ENCODE data around the gene KLHL40.

Gene KLHL40

DNA sequence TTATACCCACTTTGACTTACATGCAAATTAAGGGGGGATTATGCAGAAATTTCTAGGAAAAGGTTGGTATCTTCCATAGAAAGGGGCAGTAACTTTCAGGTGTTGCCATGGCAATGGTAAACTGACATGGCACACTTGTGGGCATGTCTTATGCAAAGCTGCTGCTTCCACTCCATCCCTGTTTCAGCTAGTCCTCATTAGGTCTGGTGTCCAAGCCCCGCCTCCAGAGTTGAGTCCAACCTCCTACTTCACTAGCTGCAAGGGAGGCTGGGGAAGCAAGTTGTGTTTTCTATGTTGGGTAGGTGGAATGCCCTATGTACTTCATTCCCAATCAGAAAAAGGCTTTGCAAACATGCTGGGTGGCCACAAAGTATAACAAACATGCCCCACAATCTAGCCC, 14.7 kb upstream of the KLHL40 start:
- DNase-seq (ENCODE audit: low spot score): no peak

DNA sequence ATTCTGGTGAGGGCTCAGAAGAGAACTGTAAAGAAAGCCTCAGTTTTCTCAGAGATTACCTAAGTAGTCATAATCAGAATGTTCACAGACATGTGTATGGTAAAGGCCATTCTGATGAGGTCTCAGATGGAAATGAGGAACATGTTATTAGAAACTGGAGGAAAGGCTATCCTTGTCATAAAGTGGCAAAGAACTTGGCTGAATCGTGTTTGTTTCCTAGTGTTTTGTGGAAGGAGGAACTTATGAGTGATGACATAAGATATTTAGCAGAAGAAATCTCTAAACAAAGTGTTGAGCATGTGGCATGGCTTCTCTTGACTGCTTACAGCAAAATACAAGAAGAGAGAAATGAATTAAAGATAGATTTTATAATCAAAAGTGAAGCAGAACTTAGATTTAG, 12.8 kb upstream of the KLHL40 start:
- no peak for DNase-seq (ENCODE audit: low spot score)

DNA sequence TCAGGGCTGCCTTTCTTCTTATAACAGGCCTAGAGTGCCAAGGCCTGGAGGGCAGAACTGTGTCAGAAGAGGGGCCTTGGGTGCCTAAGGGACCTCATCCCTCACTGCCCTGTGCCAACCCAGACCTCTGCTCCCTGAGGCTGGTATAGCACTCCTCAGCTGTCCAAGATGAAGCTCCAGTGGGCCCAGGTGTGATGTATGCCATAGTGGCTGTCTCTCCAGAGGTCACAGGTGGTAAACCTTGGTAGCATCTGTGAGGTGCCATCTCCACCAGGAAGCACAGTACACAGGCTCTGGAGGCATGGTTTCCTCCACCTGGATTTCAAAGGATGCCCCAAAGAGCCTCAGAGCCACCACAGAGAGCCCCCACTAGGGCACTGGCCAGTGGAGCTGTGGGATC, 12.3 kb upstream of the KLHL40 start:
- no peak for DNase-seq (ENCODE audit: low spot score)

DNA sequence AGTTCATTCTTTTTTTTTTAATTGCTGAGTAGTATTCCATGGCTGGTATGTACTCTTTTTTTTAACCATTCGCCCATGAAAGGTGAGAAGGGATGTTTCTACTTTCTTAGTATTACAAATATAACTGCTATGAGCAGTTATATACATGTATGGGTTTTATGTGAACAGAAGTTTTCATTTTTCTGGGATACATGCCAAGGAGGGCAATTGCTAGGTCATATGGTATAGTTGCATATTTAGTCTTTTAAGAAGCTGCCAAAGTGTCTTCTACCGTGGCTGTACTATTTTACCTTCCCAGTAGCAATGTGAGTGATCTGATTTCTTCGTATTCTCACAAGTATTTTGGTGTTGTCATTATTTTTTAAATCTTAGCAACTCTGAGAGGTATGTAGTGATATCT, 11.2 kb upstream of the KLHL40 start:
- DNase-seq (ENCODE audit: low spot score): no peak

DNA sequence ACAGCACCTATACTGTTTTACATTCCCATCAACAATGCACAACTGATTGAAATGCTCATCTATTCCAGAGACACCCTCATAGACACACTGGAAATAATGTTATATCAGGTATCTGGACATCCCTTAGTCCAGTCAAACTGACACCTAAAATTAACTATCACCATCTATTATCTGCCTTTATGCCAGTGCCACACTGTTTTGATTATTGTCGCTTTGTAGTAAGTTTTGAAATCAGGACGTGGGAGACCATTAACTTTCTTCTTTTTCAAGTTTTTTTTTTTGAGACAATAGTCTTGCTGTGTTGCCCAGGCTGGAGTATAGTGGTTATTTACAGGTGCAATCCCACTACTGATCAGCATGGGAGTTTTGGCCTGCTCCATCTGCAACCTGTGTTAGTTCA, 9.4 kb upstream of the KLHL40 start:
- DNase-seq (ENCODE audit: low spot score): no peak

DNA sequence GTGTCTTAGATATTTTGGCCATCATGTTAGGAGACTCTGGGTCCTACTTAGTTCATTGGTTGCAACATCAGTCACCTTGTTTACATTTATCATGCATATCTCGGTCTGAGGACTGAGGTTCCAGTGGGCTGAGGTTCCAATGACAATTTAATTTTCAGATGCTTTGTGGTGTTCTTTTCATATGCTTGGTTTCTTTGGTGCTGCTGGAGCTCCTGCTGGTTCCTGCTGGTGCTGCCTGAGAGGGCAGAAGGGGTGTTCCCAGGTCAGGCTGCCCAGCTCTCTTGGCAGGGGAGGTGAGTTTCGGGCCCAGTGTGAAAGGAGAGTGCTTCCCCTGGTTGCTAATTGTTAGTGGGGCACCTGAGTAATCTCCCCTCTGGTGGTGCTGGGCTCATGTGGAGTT, 6.9 kb upstream of the KLHL40 start:
- no peak for DNase-seq (ENCODE audit: low spot score)

DNA sequence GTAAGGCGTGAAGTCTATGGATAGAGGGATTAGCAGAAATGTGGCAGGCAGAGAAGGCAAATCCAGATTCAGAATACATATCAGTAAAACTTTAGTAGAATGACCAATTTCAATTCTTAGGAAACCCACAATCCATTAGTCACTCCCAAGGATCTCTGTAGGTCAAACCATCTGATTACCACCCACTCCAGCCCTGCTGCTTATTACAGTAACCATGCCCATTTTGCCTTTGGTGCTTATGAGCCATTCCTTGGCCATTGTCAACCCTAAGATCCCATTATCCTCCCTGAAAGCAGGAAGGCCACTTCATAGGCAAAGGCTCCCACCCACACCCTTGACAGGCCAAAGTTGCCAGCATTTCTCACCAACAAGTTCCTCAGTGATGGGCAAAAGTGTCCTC, 5.1 kb upstream of the KLHL40 start:
- no peak for DNase-seq (ENCODE audit: low spot score)

DNA sequence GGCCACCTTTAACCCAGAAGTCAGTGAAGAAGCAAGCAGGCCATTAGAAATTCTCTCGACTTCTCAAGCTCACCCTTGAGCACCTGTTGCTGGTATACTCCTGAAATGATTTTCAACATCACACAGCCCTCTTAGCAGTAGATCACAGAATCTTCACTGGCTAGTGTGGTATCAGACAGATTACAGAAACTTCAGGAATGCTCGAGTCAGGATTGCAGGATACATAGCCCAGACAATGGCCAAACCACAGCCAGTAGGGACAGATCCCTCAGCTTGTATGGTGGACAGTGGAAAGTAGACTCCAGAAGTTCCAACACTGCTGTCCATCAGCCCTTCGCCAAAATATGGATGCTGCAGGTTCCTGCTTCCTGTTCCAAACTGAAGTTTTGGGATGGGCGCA, 4.5 kb upstream of the KLHL40 start:
- no peak for DNase-seq (ENCODE audit: low spot score)

DNA sequence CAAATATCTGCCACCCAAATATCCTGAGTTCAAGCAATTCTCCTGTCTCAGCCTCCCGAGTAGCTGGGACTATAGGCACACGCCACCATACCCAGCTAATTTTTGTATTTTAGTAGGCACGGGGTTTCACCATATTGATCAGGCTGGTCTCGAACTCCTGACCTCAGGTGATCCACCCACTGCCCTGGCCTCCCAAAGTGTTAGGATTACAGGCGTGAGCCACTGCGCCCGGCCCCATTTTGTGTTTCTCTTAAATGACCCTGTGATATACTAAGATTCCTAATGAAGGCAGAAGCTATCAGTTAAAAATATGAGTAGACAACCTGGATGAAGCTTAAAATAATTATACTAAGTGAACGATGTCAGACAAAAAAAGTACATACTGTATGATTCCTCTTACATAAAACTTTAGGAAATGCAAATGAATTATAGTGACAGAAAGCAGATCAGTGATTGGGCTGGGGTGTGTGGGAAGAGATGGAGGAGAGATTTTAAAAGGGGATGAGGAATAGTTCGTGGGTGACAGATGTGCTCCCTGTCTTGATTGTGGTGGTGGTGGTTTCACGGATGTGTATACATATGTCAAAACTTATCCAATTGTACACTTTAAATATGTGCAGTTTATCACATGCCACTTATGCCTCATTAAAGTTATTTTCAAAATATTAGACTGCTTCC, 3.8 kb upstream of the KLHL40 start:
- DNase-seq (ENCODE audit: low spot score): no peak

DNA sequence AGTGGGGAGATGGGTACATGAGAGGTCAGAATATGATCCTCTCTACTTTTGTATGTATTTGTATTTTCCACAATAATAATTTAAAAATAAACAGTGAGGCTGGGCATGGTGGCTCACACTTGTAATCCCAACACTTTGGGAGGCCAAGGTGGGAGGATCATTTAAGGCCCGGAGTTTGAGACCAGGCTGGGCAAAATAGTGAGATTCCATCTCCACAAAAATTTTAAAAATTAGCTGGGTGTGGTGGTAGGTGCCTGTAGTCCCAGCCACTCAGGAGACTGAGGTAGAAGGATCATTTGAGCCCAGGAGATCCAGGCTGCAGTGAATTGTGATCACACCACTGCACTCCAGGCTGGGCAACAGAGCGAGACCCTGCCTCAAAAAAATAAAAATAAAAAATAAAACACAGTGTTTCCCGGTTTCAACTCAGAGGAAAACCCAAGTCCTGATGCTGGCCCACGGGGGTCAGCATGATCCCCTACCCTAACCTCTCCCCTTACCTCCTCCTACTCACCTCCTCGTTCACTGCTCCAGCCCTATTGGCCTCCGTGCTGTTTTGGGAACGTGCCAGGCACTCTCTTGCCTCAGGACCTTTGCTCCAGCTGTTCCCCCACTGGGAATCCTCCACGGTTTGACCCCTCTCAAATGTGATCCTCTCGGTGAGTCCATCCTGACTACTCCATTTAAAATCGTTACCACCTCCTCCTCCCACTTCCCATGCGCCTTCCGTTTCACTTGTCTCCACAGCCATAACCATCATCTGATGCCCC, 2.9 kb upstream of the KLHL40 start:
- DNase-seq (ENCODE audit: low spot score): no peak

DNA sequence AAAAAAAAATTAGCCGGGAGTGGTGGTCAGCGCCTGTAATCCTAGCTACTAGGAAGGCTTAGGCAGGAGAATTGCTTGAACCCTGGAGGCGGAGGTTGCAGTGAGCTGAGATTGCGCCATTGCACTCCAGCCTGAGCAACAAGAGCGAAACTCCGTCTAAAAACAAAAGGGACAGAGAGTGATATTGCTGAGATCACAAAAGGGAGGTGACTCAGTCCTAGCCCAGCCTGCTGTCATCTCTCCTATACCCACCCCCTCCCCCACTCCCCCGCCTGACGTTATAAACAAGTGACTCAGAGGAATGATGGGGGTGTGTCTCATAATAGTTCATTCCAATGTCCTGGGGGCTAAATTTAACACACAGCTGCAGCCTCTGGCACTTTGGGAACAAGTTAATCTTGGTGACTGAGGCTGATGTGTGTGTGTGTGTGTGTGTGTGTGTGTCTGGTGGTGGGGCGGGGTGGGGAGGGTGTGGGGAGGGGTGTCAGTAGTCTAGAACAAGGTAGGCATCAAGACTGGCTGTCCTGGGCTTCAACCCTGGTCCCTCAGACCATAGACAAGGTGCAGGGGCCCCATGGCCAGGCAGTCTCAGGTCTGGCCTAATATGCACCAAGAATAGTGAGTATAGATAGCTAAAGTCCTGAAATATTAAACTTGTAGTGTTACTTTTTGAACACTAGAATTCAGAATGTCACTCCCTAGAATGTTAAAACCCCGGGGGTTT, 1.3 kb upstream of the KLHL40 start:
- DNase-seq (ENCODE audit: low spot score): peak; percentile 93

DNA sequence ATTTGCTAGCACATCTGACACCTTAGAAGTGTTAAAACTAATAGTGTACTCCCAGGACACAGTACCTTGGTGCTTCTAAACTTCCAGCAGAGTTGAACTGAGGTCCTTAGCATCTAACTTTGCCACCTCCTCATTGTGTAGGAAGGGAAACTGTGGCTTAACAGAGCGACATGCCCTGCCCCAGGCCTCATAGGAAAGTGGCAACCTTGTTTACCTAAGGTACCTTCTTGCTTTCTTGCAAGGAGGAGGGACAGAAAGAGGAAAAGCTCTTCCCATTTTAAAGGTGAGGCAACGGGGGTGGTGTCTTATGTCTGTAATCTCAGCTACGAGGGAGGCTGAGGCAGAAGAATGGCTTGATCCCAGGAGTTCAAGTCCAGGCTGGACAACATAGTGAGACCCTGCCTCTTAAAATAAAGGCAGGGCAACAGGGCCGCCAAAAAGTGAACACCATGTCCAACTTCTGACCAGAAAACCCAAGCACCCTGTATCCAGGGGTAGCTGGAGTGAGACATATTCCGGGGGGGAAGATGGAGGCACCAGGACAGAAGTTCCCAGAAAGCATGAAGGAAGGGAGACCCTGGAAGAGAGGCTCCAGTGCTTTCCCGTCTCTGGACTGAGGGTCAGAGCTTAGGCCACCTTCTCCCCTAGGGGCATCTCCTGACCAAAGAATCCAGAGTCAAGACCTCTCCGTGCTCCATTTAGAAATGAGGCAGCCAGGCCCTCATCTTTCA, 540 bp upstream of the KLHL40 start:
- DNase-seq (ENCODE audit: low spot score): no peak

DNA sequence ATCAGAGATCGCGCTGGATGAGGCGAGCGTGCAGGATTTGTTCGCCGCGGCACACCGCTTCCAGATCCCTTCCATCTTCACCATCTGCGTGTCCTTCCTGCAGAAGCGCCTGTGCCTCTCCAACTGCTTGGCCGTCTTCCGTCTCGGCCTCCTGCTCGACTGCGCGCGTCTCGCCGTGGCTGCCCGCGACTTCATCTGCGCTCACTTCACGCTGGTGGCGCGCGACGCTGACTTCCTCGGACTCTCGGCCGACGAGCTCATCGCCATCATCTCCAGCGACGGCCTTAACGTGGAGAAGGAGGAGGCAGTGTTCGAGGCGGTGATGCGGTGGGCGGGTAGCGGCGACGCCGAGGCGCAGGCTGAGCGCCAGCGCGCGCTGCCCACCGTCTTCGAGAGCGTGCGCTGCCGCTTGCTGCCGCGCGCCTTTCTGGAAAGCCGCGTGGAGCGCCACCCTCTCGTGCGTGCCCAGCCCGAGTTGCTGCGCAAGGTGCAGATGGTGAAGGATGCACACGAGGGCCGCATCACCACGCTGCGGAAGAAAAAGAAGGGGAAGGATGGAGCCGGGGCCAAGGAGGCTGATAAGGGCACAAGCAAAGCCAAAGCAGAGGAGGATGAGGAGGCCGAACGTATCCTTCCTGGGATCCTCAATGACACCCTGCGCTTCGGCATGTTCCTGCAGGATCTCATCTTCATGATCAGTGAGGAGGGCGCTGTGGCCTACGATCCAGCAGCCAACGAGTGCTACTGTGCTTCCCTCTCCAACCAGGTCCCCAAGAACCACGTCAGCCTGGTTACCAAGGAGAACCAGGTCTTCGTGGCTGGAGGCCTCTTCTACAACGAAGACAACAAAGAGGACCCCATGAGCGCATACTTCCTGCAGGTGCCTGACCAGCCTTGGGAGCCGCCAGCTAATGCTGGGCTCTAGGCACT, 819 bp downstream of the KLHL40 start:
- no peak for DNase-seq (ENCODE audit: low spot score)

DNA sequence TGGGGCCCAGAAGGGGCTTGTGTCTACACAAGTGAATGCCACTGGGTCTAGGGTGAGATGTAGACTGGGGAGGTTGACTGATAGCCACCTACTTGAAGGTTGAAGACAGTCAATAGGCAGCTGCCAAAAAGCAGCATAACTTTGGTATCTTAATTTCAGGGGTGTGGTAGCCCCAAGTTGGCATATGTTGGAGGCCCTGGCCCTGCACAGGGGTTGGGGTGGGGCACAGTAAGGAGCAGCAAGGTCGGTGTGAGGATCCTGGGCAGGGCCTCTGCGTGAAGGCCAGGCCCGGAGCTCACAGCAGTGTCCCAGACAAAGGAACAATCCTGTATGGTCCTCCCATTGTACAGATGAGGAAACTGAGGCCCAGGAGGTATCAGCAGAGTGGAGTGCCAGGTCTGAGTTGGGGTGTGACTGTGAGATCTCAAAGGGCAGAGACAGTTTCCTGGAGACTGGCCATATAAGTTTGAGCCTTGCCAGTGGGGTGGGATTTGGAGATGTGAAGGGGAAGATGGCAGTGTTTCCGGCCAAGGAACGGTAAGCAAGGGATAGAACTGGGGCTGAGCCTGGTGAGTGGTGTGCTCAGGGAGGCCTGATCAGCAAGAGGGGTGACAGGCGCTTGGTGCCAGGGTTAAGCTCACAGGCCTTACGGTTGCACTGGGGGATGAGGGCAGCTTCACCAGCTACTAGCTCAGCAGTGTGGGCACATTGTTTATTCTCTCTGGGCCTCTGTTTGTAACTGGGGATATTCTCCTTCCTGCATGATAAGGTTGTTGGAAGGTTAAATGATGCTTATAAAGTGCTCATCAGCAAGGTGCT, 1.7 kb downstream of the KLHL40 start:
- no peak for DNase-seq (ENCODE audit: low spot score)

DNA sequence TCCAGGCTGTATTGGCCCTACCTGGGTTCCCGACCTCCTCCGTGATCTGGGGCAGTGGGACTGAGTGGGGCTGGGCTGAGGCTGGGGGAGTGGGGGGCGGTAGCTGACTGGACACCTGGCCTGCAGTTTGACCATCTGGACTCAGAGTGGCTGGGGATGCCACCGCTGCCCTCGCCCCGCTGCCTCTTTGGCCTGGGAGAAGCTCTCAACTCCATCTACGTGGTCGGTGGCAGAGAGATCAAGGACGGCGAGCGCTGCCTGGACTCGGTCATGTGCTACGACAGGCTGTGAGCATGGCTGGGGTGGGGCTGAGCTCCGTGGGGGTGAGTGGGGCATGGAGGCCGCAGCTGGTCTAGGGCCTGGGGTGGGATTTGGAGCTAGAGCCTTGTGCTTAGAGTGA, 2.7 kb downstream of the KLHL40 start:
- no peak for DNase-seq (ENCODE audit: low spot score)

DNA sequence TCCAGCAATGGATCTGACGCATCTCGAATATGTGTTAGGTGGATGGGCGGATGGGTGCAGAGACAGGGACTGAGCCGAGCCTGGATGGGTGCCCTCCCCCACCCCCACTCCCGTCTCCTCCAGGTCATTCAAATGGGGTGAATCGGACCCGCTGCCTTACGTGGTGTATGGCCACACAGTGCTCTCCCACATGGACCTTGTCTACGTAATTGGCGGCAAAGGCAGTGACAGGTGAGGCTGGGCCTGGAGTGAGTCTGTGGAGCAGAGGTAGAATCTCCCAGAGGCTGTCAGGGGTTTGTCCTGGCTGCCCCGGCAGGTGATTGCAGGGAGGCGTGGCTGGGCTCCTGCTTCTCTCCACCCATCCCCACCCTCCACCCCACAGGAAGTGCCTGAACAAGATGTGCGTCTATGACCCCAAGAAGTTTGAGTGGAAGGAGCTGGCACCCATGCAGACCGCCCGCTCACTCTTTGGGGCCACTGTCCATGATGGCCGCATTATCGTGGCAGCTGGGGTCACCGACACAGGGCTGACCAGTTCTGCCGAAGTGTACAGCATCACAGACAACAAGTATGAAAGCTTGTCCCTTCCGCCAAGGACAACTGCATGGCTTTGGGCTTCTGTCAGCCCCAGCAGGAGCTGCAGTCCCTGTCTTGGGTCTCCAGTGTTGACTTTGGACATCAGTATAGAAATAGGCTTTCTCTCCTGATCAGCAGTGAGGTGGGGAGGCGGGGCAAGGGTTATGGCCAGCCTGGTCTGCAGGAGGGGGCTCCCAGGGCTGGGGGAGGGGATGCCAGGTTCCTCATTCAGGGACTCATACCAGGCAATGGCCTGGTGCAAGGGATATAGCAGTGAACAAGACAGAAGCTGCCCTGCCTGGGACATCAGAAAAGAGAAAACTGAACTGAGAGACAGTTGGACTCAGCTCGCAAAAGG, 3.4 kb downstream of the KLHL40 start:
- DNase-seq (ENCODE audit: low spot score): no peak

DNA sequence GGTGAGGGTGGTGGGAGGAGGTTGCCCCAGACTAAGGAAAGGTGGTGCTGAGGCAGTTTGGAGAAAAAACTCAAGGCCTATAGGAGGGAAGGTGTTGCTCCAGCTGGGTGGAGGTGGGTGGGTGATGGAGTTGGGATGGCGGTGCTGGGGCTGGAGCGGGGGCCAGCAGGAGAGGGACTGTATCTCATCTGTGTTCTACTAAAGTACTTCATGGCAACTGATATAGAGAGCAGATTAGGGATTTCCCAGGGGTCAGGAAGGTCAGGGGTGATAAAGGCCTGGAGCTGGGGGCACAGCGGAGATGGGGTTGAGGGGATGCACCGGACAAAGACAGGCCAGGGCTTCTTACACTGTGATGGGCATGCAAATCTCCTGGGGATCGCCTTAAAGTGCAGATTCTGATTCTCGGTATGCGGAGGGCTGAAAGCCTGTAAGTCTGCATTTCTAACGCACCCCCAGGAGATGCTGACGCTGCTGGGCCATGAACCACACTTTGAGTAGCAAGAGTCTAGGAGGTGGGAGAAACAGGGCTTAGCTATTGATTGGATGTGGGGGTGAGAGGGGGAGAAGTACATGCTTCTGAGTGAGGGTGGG, 4.2 kb downstream of the KLHL40 start:
- DNase-seq (ENCODE audit: low spot score): no peak

DNA sequence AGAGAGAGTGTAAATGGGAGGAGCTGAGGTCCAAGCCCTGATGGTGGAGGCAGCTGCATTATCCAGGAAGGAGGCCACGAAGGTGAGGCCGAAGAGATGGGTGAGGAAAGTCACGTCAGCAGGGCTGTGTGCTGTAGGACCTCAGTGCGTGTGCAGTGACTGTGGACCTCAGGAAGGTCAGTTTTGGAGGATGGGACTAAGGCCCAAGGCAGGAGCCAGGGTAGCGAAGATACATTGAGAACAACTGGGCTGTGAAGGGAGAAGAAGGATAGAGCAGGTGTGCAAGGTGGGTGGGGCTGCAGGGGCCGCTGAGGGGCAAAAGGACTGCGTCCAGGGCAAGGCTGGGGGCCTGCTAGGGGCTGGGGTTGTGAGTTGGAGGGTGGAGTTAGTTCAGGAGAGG, 4.9 kb downstream of the KLHL40 start:
- no peak for DNase-seq (ENCODE audit: low spot score)

Measured in COLO829 (cell line).